ENCODE measurements around the gene SSR3. TPM values are rescaled to one million over a fixed set of nuclear protein-coding genes. Genes with fewer than 3 reads are reported as not detected.
"Not testable (repeated sequence)": the region's sequence is repeated elsewhere in the genome, so short reads cannot be mapped to it uniquely, and the experiment has no call there.

The SSR3 gene
- total RNA-seq, 1 donor from 2014 or later: 148 TPM

DNA sequence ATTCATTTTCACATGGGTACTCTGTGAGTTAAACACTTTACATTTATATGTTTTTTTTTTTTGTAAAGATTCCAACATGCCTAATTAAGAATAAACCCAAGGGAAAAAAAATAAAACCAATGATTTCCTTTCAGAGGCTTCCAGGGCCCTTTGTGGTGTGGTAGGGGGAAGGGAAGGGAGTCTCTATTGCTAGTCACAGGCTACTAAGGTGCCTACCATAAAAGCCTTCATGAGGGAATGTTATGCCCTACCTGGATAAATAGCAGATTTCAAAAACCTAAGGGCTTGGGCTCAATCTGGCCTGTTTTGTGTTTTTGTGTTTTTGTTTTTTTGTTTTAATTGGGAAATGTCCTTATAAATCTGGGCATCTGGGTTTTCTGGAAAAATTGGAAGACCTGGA lies 38.9 kb upstream of the SSR3 start:
- no peaks in the 10 kb centered on the region for H3K9me3 Mint-ChIP-seq (ENCODE audit: unreplicated experiment)
- no peak for DNase-seq (ENCODE audit: low spot score)
- H3K27me3 Mint-ChIP-seq (ENCODE audit: unreplicated experiment): peaks cover 2% of the 10 kb centered on the region
- no peaks in the 10 kb centered on the region for H3K36me3 Mint-ChIP-seq (ENCODE audit: low read depth, unreplicated experiment)
- H3K4me3 Mint-ChIP-seq (ENCODE audit: unreplicated experiment): no peak overlapping the region
- peaks cover 24% of the 10 kb centered on the region for H3K4me1 Mint-ChIP-seq (ENCODE audit: unreplicated experiment)
- no peak overlapping the region for H3K27ac Mint-ChIP-seq (ENCODE audit: unreplicated experiment)
- TF ChIP-seq, protein P1, sequence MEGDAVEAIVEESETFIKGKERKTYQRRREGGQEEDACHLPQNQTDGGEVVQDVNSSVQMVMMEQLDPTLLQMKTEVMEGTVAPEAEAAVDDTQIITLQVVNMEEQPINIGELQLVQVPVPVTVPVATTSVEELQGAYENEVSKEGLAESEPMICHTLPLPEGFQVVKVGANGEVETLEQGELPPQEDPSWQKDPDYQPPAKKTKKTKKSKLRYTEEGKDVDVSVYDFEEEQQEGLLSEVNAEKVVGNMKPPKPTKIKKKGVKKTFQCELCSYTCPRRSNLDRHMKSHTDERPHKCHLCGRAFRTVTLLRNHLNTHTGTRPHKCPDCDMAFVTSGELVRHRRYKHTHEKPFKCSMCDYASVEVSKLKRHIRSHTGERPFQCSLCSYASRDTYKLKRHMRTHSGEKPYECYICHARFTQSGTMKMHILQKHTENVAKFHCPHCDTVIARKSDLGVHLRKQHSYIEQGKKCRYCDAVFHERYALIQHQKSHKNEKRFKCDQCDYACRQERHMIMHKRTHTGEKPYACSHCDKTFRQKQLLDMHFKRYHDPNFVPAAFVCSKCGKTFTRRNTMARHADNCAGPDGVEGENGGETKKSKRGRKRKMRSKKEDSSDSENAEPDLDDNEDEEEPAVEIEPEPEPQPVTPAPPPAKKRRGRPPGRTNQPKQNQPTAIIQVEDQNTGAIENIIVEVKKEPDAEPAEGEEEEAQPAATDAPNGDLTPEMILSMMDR (IDR thresholded peaks at IDR 0.05; ENCODE audit: unreplicated experiment): no peak

DNA sequence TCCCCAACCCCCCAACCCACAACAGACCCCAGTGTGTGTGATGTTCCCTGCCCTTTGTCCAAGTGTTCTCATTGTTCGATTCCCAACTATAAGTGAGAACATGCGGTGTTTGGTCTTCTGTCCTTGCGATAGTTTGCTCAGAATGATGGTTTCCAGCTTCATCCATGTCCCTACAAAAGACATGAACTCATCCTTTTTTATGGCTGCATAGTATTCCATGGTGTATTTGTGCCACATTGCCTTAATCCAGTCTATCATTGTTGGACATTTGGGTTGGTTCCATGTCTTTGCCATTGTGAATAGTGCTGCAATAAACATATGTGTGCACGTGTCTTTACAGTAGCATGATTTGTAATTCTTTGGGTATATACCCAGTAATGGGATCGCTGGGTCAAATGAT lies 34.9 kb upstream of the SSR3 start:
- not testable (repeated sequence) for H3K4me3 Mint-ChIP-seq (ENCODE audit: unreplicated experiment); H3K9me3 Mint-ChIP-seq (ENCODE audit: unreplicated experiment); H3K27me3 Mint-ChIP-seq (ENCODE audit: unreplicated experiment); H3K27ac Mint-ChIP-seq (ENCODE audit: unreplicated experiment); DNase-seq (ENCODE audit: low spot score); H3K36me3 Mint-ChIP-seq (ENCODE audit: low read depth, unreplicated experiment)
- peaks cover 11% of the 10 kb centered on the region for H3K4me1 Mint-ChIP-seq (ENCODE audit: unreplicated experiment)

DNA sequence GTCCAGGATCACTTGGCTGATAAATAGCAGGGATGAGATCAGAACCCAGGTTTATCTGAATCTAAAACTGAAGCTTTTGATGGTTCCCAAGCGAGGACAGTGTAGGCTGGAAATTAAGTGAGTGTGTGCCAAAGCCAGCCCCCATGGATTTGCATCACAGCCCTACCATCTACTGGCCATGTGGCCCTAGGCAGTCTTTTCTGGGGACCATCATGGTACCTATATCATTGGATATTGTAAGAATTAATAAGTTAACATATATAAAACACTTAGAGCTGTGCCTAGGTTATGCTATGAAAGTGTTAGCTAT lies 32.8 kb upstream of the SSR3 start:
- peaks cover 4% of the 10 kb centered on the region for H3K27me3 Mint-ChIP-seq (ENCODE audit: unreplicated experiment)
- no peaks in the 10 kb centered on the region for H3K9me3 Mint-ChIP-seq (ENCODE audit: unreplicated experiment)
- H3K4me3 Mint-ChIP-seq (ENCODE audit: unreplicated experiment): no peak overlapping the region

GRCh38 chr3:156586905-156587759 lies 32.2 kb upstream of the SSR3 start:
- DNase-seq (ENCODE audit: low spot score): no peak
- Mint-ChIP-seq H3K9me3 (ENCODE audit: unreplicated experiment) (no peaks in the 10 kb centered on the region), H3K36me3 (ENCODE audit: low read depth, unreplicated experiment) (no peaks in the 10 kb centered on the region), H3K4me1 (ENCODE audit: unreplicated experiment) (peaks cover 2% of the 10 kb centered on the region), H3K27me3 (ENCODE audit: unreplicated experiment) (peaks cover 4% of the 10 kb centered on the region), H3K27ac (ENCODE audit: unreplicated experiment) (no peak overlapping the region), H3K4me3 (ENCODE audit: unreplicated experiment) (no peak overlapping the region)
- TF ChIP-seq, protein P1 (IDR thresholded peaks at IDR 0.05; ENCODE audit: unreplicated experiment): no peak

More for the DNA sequence above, 32.8 kb upstream of the SSR3 start:
- no peak for DNase-seq (ENCODE audit: low spot score)
- TF ChIP-seq, protein P1 (IDR thresholded peaks at IDR 0.05; ENCODE audit: unreplicated experiment): no peak
- H3K27ac Mint-ChIP-seq (ENCODE audit: unreplicated experiment): no peak overlapping the region
- no peaks in the 10 kb centered on the region for H3K36me3 Mint-ChIP-seq (ENCODE audit: low read depth, unreplicated experiment)
- peaks cover 2% of the 10 kb centered on the region for H3K4me1 Mint-ChIP-seq (ENCODE audit: unreplicated experiment)

DNA sequence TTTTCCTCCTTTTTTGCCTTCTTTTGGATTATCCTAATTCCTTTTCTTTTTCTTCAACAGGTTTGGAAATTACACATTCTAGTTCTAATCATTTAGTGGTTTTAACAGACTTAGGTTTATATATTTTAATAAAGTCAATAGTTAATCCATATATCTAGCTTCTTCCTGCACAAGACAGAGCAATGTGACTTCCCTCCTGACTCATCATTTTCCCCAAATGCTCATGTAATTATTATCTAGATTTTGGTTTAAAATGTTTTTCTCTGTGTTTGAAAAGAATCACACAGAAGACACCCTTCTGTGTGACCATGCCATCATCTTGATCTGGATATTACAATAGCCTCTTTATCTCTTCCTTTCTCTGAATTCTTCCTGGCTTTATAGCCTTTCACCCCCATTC lies 28.6 kb upstream of the SSR3 start:
- peaks cover 10% of the 10 kb centered on the region for H3K4me1 Mint-ChIP-seq (ENCODE audit: unreplicated experiment)
- no peak overlapping the region for H3K27ac Mint-ChIP-seq (ENCODE audit: unreplicated experiment)
- no peaks in the 10 kb centered on the region for H3K36me3 Mint-ChIP-seq (ENCODE audit: low read depth, unreplicated experiment)
- H3K4me3 Mint-ChIP-seq (ENCODE audit: unreplicated experiment): no peak overlapping the region
- no peak for DNase-seq (ENCODE audit: low spot score)
- H3K27me3 Mint-ChIP-seq (ENCODE audit: unreplicated experiment): peaks cover 3% of the 10 kb centered on the region
- TF ChIP-seq, protein P1 (IDR thresholded peaks at IDR 0.05; ENCODE audit: unreplicated experiment): no peak
- H3K9me3 Mint-ChIP-seq (ENCODE audit: unreplicated experiment): no peaks in the 10 kb centered on the region

Measured in endothelial cell (in vitro differentiated cells).